Measurements from ENCODE around the gene AP1S3. TPM values are rescaled to one million over a fixed set of nuclear protein-coding genes. Genes with fewer than 3 reads are reported as not detected.

AP1S3 gene
- total RNA-seq, 1 donor from 2014 or later = 3.5 TPM

GRCh38 chr2:223786236-223786635 is 51.1 kb downstream of the AP1S3 start:
- no peak overlapping the region for H3K4me3 Mint-ChIP-seq (ENCODE audit: unreplicated experiment)
- H3K36me3 Mint-ChIP-seq (ENCODE audit: unreplicated experiment) = no peaks in the 10 kb centered on the region
- no peak overlapping the region for H3K27ac Mint-ChIP-seq (ENCODE audit: unreplicated experiment)
- H3K4me1 Mint-ChIP-seq (ENCODE audit: unreplicated experiment) = peaks cover 3% of the 10 kb centered on the region
- DNase-seq (ENCODE audit: extremely low spot score, unreplicated experiment) = no peak
- TF ChIP-seq CTCF (IDR thresholded peaks at IDR 0.05) = no peak
- H3K27me3 Mint-ChIP-seq (ENCODE audit: unreplicated experiment) = no peaks in the 10 kb centered on the region
- peaks cover 5% of the 10 kb centered on the region for H3K9me3 Mint-ChIP-seq (ENCODE audit: unreplicated experiment)

GRCh38 chr2:223784221-223784772 is 53.1 kb downstream of the AP1S3 start:
- no peak overlapping the region for H3K4me3 Mint-ChIP-seq (ENCODE audit: unreplicated experiment)
- DNase-seq (ENCODE audit: extremely low spot score, unreplicated experiment) = no peak
- H3K36me3 Mint-ChIP-seq (ENCODE audit: unreplicated experiment) = no peaks in the 10 kb centered on the region
- no peaks in the 10 kb centered on the region for H3K9me3 Mint-ChIP-seq (ENCODE audit: unreplicated experiment)
- H3K27ac Mint-ChIP-seq (ENCODE audit: unreplicated experiment) = no peak overlapping the region
- no peaks in the 10 kb centered on the region for H3K27me3 Mint-ChIP-seq (ENCODE audit: unreplicated experiment)
- peaks cover 3% of the 10 kb centered on the region for H3K4me1 Mint-ChIP-seq (ENCODE audit: unreplicated experiment)
- no peak for TF ChIP-seq CTCF (IDR thresholded peaks at IDR 0.05)

GRCh38 chr2:223782629-223783028 is 54.8 kb downstream of the AP1S3 start:
- TF ChIP-seq CTCF (IDR thresholded peaks at IDR 0.05) = no peak
- no peaks in the 10 kb centered on the region for H3K36me3 Mint-ChIP-seq (ENCODE audit: unreplicated experiment)
- no peak for DNase-seq (ENCODE audit: extremely low spot score, unreplicated experiment)
- no peak overlapping the region for H3K27ac Mint-ChIP-seq (ENCODE audit: unreplicated experiment)
- H3K27me3 Mint-ChIP-seq (ENCODE audit: unreplicated experiment) = no peaks in the 10 kb centered on the region
- no peaks in the 10 kb centered on the region for H3K9me3 Mint-ChIP-seq (ENCODE audit: unreplicated experiment)
- no peaks in the 10 kb centered on the region for H3K4me1 Mint-ChIP-seq (ENCODE audit: unreplicated experiment)
- no peak overlapping the region for H3K4me3 Mint-ChIP-seq (ENCODE audit: unreplicated experiment)

- Mint-ChIP-seq H3K9me3 (ENCODE audit: unreplicated experiment) (no peaks in the 10 kb centered on the region), H3K27me3 (ENCODE audit: unreplicated experiment) (no peaks in the 10 kb centered on the region), H3K4me1 (ENCODE audit: unreplicated experiment) (no peaks in the 10 kb centered on the region), H3K4me3 (ENCODE audit: unreplicated experiment) (no peak overlapping the region), H3K36me3 (ENCODE audit: unreplicated experiment) (no peaks in the 10 kb centered on the region), H3K27ac (ENCODE audit: unreplicated experiment) (no peak overlapping the region)
- TF ChIP-seq CTCF (IDR thresholded peaks at IDR 0.05) = no peak
- no peak for DNase-seq (ENCODE audit: extremely low spot score, unreplicated experiment)
These were observed 55.8 kb downstream of the AP1S3 start for GRCh38 chr2:223781560-223781959.

- Mint-ChIP-seq H3K27ac (ENCODE audit: unreplicated experiment) (no peak overlapping the region), H3K4me3 (ENCODE audit: unreplicated experiment) (no peak overlapping the region), H3K36me3 (ENCODE audit: unreplicated experiment) (peaks cover 5% of the 10 kb centered on the region), H3K27me3 (ENCODE audit: unreplicated experiment) (no peaks in the 10 kb centered on the region), H3K9me3 (ENCODE audit: unreplicated experiment) (no peaks in the 10 kb centered on the region), H3K4me1 (ENCODE audit: unreplicated experiment) (no peaks in the 10 kb centered on the region)
- TF ChIP-seq CTCF (IDR thresholded peaks at IDR 0.05) = peak; percentile 42
- DNase-seq (ENCODE audit: extremely low spot score, unreplicated experiment) = no peak
These were observed 57.5 kb downstream of the AP1S3 start for GRCh38 chr2:223779877-223780276.

Data from osteocyte (in vitro differentiated cells).